Activated gamma-delta T cell treated with Interleukin-2 at 50 U/mL for 16 hours (primary cell): ENCODE measurements around the gene IL12A.

ENCODE experiments used
- DNase-seq: peaks from one replicate; pipeline ENCODE4 v3.0.0-alpha.2; 2020

Gene IL12A

DNA sequence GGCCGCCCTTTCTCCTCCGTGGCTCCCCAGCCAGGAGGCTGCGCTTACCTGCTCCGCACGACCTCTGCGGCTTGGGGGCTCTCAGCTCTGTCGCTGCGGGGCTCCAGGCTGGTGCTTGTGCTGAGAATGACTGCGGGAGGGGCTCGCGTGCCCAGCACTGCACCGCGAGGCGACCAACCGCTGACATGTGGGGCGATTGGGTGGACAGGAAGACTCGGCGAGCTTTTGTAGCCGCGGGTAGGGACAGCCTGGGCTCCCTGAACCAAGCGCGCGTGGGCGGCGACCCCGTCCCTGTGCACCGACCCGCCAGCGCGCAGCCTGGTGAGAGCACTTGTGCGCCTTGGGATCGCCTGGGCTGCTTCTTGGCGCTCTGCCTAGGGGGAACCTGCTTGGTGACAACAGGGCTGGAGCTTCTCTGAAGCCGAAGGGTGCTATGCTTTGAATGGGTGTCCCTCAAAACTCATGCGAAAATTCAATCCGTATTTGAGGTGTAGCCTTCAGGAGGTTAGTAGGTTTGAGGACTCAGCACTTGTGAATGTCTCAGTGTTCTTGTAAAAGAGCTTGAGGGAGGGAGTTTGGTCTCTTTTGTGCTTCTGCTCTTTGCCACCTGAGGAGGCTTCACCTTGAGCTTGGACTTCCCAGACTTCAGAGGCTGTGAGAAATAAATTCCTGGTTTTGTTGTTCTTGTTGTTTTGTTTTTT is 50.4 kb downstream of the IL12A start:
- no peak for DNase-seq

DNA sequence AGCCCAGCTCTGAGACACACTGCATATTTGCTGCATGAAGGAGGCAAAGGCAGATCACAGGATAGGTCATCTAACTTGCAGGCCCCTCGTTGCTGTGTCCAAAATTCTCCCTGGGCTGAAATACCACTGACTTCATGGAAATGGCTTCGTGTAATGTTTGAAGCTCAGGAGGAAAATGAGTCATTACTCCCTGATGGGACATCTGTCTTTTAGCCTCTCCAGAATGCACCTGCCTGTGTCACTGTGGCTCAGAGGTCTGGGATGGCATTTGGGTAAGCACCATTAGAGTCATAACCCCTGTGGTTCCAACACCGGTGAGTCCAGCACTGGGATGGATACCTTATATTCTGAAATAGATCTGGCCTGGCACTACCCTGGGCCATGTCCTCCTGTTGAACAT is 51.5 kb downstream of the IL12A start:
- no peak for DNase-seq

DNA sequence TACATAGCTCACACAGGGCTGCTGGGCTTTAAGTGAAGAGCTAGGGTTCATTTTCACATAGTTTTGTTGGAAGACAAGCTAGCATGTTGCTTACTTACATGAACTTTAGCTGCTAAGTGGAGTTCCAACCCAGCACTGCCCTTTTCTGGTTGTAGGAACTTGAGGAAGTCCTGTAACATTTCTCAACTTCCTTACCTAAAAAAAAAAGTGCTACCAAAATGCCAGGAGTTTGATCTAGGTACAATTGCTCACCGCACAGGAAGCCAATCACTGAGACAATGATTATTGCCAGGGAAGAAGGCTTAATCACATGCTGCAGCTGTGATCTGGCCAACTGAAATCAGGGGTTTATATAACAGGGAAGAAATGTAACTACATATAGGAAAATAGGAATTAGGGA is 52.8 kb downstream of the IL12A start:
- DNase-seq: no peak

DNA sequence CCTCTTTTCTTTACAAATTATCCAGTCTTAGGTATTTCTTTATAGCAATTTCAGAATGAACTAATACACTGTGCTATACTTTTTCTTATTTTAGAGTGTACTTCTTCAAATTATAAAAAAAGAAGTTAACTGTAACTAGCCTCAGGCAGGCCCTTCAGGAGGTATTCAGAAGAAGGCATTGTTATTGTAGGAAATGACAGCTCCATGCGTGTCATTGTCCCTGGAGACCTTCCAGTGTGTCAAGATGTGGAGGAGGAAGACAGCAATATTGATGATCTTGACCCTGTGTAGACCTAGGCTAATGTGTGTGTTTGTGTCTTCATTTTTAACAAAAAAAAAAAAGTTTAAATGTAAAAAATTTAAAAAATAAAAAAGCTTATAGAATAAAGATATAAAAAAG is 55.5 kb downstream of the IL12A start:
- DNase-seq: no peak
